A172 (cell line): ENCODE results near the gene PALM. TPM values are rescaled to one million over a fixed set of nuclear protein-coding genes. Genes with fewer than 3 reads are reported as not detected.
"Not testable (repeated sequence)": the region's sequence is repeated elsewhere in the genome, so short reads cannot be mapped to it uniquely, and the experiment has no call there.

Experiments used
- DNase-seq: peaks from one replicate; pipeline ENCODE4 v3.0.0-alpha.2; 2015; ENCODE audit warnings: low spot score
- total RNA-seq: library from RNA; depleted of rRNA; stranded (reverse); fragments of >200 nt; shearing (Covaris generic); gene quantifications from 2 replicates; pipeline ENCODE4 v1.2.3, GENCODE V29; 2014; rRNA removed

Gene PALM
- total RNA-seq: 42.9 and 47.9 TPM in 2 replicates

DNA sequence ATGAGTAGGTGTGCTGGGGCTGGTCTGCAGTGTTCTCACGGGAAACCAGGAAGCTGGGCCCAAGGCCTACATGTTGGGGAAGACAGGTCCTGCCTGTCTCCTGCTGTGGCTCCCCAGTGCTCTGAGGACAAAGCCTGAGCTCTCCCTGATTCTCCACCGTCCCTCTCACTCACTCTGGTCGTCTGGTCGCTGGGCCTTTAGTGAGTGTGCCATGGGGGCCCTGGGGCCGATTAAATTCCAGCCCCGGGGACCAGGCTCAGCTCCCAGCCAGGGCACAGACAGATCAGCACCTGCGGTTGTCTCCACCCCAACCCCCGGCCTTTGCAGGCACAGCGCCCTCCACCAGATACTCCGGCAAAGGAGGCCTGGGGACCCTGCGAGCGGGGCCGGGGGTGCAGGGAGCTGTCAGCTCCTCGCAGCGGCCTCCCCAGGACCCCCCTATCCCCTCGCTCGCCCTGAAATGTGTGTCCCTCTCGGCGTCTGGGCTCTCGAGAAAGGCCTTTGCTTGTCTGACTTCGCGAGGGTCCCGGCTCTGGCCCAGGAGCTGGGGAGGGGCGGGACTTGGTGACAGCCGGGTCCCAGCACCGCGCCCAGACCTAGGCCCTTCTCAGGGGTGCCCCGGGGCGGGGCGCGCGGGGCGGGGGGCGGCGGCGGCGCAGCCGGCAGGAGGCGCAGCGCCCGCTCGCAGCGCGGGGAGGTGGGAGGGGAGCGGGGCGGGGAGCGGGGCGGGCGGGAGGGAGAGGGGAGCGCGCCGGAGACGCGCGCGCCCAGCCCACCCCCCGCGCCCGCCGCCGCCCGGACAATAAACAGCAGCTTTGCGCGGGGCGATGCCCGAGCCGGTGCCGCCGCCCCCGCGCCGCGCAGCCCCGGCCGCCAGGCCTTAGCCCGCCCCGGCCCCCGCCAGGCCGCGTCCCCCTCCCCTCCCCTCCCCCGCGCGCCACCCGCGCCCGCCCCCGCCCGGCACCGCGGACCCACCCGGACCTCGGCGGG is at the start of gene PALM:
PALM (plus strand) TSS at position 782 of the 990 bp plus-strand sequence. CDS start 212 bp downstream, outside the sequence.
- no peak for DNase-seq

DNA sequence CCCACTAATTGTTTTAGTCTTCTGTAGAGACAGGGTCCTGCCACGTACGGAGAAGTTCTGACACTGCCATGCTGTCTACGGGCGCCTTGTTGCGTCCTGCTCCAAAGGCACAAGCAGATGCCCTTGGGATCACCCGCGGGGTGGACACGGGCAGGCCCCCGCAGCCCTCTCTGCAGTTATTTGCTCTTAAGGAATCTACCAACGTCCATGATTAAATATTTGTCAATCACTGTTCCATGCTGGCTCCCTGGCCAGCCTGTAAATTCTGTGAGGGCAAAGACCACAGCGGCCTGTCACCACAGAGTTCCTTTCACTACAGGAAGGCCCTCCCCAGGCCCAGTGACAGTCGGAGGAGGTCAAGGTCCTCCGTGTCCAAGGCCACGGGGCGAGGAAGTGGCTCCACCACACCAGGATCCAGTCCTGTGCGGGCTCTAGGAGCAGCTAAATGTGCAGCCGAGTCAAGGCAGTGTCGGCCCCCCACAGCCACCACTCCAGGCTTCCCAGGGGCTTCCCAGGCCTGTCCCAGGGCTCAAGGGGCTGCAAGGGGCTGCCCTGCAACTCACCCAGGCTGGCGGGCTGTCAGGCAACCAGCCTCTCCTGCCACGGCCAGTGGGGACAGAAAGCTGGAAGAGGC is 47.8 kb upstream of the PALM start:
- DNase-seq: no peak

GRCh38 chr19:661427-662196 is 47.1 kb upstream of the PALM start:
- DNase-seq: peak; percentile 41

DNA sequence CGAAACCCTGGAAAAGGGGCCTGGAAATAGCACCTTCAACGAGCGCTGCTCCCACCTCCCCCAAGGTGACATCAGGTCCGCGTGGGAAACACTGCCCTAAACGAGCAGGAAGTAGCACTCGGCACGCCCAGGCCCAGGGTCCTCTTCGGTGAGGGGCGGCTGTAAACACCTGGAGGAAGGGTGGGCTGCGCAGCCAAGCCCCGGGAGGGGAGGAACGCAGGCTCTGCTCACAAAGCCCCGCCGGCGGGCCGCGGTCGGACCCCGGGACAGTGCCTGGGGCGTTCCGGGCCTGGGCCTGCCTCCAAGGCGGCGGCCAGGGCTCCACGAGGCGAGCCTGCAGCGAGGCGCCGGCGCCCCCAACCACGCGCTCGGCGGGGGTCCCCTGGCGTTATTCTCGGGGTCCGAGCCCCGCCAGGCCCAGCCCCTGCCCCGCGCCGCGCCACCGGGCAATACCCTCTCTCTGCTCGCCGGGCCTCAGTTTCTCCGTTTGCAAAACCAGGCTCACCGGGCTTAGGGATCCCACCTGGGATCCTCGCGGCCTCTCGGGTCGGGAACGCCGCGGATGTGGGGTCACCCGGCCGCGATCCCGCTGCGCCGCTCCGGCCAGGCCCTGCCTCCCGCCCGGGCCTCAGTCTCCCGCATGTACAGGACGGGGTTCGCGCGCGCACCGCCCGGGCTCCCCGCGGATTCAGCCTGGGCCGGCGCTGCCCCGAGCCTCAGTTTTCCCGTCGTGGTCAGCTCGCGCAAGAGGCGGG is 46.4 kb upstream of the PALM start:
- peak; percentile 34 for DNase-seq

GRCh38 chr19:662962-663681 is 45.6 kb upstream of the PALM start, which contains the start of gene RNF126:
Gene RNF126 (minus strand): TSS chr19:663214. CDS start chr19:663121, 93 bp downstream.
- DNase-seq: peak; percentile 82

- no peak for DNase-seq
These were observed 45.0 kb upstream of the PALM start for GRCh38 chr19:663682-664117.

- peak; percentile 70 for DNase-seq
These were observed 43.8 kb upstream of the PALM start for GRCh38 chr19:664913-665443.

GRCh38 chr19:666985-667573 is 41.7 kb upstream of the PALM start:
- not testable (repeated sequence) for DNase-seq

DNA sequence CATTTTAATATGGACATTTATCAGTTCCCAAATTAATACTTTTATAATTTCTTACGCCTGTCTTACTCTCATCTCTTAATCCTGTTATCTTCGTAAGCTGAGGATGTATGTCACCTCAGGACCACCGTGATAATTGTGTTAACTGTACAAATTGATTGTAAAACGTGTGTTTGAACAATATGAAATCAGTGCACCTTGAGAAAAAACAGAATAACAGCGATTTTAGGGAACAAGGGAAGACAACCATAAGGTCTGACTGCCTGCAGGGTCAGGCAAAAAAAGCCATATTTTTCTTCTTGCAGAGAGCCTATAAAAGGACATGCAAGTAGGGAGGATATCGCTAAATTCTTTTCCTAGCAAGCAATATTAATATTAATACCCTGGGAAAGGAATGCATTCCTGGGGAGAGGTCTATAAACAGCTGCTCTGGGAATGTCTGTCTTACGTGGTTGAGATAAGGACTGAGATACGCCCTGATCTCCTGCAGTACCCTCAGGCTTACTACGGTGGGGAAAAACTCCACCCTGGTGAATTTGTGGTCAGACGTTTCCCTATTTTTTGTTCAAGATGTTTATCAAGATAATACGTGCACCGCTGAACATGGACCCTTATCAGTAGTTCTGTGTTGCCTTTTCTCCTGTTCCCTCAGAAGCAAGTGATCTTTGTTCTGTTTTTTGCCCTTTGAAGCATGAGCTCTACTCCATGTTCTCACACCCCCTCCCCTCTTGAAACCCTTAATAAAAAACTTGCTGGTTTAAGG is 39.9 kb upstream of the PALM start:
- peak; percentile 78 for DNase-seq

DNA sequence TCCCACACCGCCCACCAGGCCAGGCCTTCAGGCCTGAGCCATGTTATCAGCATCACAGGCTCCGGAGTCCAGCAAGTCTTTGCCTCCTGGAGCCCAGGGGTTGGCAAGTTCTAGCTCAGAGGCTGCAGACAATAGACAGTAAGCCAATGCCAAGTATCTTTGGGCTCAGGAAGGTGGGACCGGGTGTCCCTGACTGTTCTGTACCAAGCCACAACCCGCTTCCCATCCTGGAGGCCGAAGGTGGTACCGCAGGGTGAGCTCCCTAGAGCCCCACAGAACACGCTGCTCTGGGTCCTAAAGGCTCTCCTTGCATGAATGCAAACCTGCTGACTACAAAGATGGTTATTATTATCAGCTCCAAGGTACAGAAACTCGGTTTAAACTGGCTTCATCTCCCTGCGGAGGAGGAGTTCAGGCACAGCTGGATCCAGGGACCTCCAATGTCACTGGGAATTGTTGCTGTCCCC is 38.1 kb upstream of the PALM start:
- no peak for DNase-seq

DNA sequence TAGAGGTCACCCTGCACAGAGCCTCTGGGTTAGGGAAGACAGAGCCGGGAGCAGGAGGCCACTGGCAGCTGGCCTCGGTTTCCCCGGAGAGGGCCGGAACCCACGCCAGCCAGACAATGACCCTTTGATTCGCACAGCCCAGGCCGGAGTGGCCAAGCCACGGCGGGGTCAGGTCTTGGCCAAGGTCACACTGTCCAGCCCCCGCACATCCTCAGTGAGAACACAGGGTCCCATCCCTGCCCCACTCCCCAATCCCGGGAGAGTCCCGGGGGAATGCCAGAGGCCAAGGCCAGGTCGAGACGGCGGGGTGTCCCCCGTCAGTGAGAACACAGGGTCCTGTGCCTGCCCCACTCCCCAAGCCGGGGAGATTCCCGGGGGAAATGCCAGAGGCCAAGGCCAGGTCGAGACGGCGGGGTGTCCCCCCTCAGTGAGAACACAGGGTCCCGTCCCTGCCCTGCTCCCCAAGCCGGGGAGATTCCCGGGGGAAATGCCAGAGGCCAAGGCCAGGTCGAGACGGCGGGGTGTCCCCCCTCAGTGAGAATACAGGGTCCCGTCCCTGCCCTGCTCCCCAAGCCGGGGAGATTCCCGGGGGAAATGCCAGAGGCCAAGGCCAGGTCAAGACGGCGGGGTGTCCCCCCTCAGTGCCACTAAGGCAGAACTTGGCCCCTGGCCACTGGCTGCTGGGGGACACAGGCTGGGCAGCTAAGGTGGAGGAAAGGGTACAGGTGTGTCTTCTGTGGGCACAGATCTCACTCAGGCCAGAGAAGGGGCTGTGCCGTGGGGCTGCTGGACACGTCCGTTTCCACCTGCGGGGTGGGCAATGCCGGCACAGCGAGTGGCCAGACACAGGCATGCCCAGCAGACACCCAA is 34.2 kb upstream of the PALM start:
- no peak for DNase-seq

GRCh38 chr19:676007-676338 is 32.8 kb upstream of the PALM start:
- no peak for DNase-seq

DNA sequence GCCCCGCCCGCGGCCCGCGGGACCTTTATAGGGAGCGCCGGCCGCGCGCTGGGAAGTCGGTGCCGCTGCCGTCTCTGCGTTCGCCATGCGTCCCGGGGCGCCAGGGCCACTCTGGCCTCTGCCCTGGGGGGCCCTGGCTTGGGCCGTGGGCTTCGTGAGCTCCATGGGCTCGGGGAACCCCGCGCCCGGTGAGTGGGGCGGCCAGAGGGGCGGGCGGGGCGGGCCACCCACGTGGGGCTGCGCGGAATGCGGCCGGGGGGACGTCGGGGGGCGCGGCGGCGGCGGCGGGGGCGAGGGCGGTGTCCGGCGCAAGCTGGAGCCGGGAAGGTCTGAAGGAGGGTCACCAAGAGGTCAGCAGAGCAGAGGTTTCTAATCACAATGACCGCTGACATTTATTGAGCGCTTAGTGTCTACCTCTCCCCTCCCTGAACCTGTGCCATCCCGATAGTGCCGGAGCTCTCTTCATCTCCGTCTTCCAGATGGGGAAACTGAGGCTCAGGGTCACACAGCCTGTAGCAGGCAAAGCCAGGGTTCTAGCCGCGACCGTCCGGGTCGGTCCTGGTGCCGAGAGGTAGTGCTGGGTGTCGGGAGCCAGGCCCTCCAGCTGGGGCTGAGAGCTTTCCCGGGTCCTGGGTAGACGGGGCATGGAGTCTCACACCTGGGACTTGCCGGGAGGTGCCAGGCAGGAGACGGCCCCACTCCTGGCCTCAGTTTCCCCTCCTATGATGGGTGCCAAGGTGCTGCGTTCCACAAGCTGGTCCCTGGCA is 32.2 kb upstream of the PALM start, which contains the start of gene FSTL3:
FSTL3 (plus strand) TSS at position 54 of the 767 bp plus-strand sequence; CDS start at position 86, 32 bp downstream.
- DNase-seq: peak; percentile 60

DNA sequence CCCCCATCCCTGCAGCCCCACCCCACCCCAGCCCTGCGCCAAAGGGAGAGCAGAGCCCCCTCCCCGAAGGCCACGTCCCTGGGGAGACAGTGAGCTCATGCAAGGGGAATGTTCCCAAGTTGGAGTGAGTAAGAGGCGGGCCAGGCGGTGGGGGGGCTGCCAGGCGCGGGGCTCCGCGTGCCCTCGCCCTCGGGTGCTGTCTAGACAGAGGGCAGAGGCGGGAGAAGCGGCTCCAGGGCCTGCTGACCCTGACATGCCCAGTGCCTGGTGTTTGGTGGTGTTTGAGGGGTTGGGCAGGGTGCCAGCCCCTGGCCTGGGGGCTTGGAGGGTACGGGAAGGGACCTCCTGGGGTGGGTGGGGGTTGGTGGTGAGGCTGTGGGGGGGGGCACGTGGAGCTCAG is 31.5 kb upstream of the PALM start:
- DNase-seq: peak; percentile 93

DNA sequence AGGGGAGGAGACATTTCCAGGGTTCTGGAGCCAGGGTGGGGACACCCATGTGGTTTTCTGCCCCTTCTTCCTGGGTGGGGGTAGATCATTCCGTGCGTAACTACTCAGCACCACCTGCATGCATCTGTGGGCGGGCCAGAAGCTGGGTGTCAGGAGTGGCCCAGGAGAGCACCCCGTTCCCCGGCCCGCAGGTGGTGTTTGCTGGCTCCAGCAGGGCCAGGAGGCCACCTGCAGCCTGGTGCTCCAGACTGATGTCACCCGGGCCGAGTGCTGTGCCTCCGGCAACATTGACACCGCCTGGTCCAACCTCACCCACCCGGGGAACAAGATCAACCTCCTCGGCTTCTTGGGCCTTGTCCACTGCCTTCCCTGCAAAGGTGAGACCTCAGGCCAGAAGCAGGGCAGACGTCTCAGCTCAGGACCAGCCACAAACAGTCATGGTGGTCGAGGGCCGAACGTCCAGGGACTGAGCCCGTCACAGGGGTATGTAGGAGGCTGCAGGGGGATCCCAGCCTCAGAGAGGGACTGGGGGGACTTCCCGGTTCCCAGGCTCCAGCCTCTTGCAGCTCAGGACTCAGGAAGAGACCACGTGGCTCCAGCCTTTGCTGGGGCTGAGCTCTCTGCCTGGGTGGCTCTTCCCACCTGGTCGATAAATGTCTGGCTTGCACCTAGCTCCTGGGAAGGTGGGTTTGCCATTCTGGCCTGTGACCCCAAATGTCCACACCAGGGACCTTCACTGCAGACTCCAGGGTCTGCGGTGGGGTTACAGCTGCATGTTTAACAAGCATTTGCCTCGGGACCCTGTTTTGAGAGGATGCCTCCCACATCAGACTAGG is 30.9 kb upstream of the PALM start:
- DNase-seq: peak; percentile 86

DNA sequence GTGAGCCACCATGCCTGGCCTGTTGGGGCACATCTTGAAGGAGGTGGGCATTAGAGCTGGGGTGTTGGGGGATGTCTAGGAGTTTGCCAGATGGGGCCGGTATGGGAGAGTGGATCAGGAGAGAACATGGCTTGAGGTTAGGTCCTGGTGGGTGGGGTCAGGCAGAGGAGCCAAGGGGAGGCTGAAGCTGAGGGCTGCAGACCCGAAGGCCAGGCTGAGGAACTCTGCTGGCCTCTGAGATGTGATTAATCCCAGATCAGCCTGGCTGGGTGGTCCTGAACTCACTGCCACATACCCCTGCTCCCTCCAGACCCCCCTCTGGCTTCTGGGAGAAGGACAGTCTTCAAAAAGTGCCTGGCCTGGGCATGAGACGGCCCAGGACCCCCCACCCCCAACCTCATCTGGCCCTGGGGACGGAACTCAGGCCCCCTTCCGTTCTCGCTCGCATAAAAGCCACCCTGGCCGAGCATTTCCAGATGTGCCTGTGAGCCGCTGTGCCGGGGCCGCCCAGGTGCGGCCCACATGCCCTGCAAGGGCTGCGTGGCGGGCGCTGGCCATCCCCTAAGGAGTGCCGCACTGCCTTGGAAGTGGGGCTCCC is 29.8 kb upstream of the PALM start:
- no peak for DNase-seq
